Uterus (tissue), 2 donors: ENCODE measurements around the gene TRAP1.

Experiments used
- POLR2A ChIP-seq, 2 donors: fragments of 450-650 bp; IDR thresholded peaks; one replicate each; pipeline ENCODE4 v1.6.1; 2016; ENCODE audit warnings: antibody characterized with exemption in 2 of 2, mild to moderate bottlenecking in 1 of 2, moderate library complexity in 1 of 2
- TF ChIP-seq, protein P1 (sequence below), 4 experiments: fragments of 200-600 bp in 2 of 4; fragments of 450-650 bp in 2 of 4; sonication (generic) in 2 of 4; IDR thresholded peaks; one replicate each; pipeline ENCODE4 v1.5.1; 2016 to 2019; ENCODE audit warnings: antibody characterized with exemption in 4 of 4, mild to moderate bottlenecking in 2 of 4, moderate library complexity in 1 of 4

- TF ChIP-seq, protein P1, sequence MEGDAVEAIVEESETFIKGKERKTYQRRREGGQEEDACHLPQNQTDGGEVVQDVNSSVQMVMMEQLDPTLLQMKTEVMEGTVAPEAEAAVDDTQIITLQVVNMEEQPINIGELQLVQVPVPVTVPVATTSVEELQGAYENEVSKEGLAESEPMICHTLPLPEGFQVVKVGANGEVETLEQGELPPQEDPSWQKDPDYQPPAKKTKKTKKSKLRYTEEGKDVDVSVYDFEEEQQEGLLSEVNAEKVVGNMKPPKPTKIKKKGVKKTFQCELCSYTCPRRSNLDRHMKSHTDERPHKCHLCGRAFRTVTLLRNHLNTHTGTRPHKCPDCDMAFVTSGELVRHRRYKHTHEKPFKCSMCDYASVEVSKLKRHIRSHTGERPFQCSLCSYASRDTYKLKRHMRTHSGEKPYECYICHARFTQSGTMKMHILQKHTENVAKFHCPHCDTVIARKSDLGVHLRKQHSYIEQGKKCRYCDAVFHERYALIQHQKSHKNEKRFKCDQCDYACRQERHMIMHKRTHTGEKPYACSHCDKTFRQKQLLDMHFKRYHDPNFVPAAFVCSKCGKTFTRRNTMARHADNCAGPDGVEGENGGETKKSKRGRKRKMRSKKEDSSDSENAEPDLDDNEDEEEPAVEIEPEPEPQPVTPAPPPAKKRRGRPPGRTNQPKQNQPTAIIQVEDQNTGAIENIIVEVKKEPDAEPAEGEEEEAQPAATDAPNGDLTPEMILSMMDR (IDR thresholded peaks at IDR 0.05) = no peak
- TF ChIP-seq POLR2A (IDR thresholded peaks at IDR 0.05) = no peak
These were observed 48.9 kb upstream of the TRAP1 start for GRCh38 chr16:3766177-3766576.
